Keratinocyte (primary cell): Measurements from ENCODE around the gene MOV10L1.
"Not testable (repeated sequence)": the region's sequence is repeated elsewhere in the genome, so short reads cannot be mapped to it uniquely, and the experiment has no call there.

Experiments used
- CTCF ChIP-seq, 3 experiments: IDR thresholded peaks in 1 of 3; conservative IDR thresholded peaks in 1 of 3; optimal IDR thresholded peaks in 1 of 3; 2 replicates in 2 of 3; 3 replicates in 1 of 3; pipeline versions ENCODE3 to v1.5.1; 2011; ENCODE audit warnings: low read length in 3 of 3, mild to moderate bottlenecking in 3 of 3, moderate library complexity in 2 of 3, control low read depth in 1 of 3, inconsistent platforms in 1 of 3; ENCODE audit not compliant: insufficient read depth in 2 of 3; ENCODE audit errors: extremely low read depth in 1 of 3
- EZH2 ChIP-seq: IDR thresholded peaks from one replicate; pipeline ENCODE4 v1.6.1; 2012; ENCODE audit warnings: inconsistent platforms, mild to moderate bottlenecking, low read length, moderate library complexity

- not testable (repeated sequence) for TF ChIP-seq CTCF (optimal IDR thresholded peaks at IDR 0.05 in 1 of 3, IDR thresholded peaks at IDR 0.05 in 1 of 3, conservative IDR thresholded peaks at IDR 0.05 in 1 of 3; ENCODE audit: extremely low read depth in 1 of 3, insufficient read depth in 2 of 3, low read length in 3 of 3); EZH2
These were observed 2.8 kb upstream of the MOV10L1 start for GRCh38 chr22:50086975-50087374.
